Measurements from ENCODE around the gene HSD17B8. TPM values are rescaled to one million over a fixed set of nuclear protein-coding genes. Genes with fewer than 3 reads are reported as not detected.

HSD17B8 gene
- total RNA-seq, 2 experiments from 2014 or later, result 11.6 to 18.8 TPM

DNA sequence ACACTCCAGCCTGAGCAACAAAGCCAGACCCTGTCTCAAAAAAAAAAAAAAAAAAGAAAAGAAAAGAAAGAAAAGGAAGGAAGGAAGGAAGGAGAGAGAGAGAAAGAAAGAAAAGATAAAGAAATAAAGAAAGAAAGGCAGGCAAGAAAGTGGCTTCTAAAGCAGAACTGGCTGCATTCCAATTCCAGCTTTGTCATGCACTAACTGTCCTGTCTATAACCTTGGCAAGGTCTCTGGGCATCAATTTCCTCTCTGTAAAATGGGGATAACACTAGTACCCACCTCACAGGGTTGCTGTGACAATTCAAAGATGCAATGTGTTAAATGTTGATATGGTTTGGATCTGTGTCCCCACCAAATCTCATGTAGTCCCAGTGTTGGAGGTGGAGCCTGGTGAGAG, 31.9 kb downstream of the HSD17B8 start:
- Histone ChIP-seq H3K27ac (ENCODE audit: low read depth, low read length, poor library complexity, severe bottlenecking) (no peak overlapping the region), H3K9me3 (ENCODE audit: low read length) (no peaks in the 10 kb centered on the region), H4K20me1 (ENCODE audit: insufficient read depth, low read length) (no peaks in the 10 kb centered on the region), H3K4me3 (ENCODE audit: low read depth, low read length, poor library complexity, severe bottlenecking) (no peak overlapping the region), H3K4me2 (ENCODE audit: low read length) (no peak overlapping the region), H2AFZ (ENCODE audit: low read length) (no peak overlapping the region), H3K9me2 (ENCODE audit: insufficient read depth, low read length) (no peaks in the 10 kb centered on the region), H3K36me3 (ENCODE audit: insufficient read depth, low read length) (no peaks in the 10 kb centered on the region), H3K4me1 (ENCODE audit: insufficient read depth, low read length, poor library complexity, severe bottlenecking) (no peaks in the 10 kb centered on the region), H3K79me2 (ENCODE audit: insufficient read depth, low read depth, low read length) (no peaks in the 10 kb centered on the region)
- intact Hi-C loops (cut with micrococcal nuclease; ENCODE audit: unreplicated experiment), result no loop called here
- no TSS peak for BruUV-seq (replicated peaks)
- ChIA-PET CTCF (ENCODE audit: unreplicated experiment) (no interaction called here), POLR2A (interaction anchor here (0.6 kb wide), 2 partner anchors 75 to 1497 kb away, joined by 3 to 4 read pairs; no protein-coding TSS in a partner anchor)
- DNase-seq (ENCODE audit: low spot score), result no peak
- TF ChIP-seq, protein P1, sequence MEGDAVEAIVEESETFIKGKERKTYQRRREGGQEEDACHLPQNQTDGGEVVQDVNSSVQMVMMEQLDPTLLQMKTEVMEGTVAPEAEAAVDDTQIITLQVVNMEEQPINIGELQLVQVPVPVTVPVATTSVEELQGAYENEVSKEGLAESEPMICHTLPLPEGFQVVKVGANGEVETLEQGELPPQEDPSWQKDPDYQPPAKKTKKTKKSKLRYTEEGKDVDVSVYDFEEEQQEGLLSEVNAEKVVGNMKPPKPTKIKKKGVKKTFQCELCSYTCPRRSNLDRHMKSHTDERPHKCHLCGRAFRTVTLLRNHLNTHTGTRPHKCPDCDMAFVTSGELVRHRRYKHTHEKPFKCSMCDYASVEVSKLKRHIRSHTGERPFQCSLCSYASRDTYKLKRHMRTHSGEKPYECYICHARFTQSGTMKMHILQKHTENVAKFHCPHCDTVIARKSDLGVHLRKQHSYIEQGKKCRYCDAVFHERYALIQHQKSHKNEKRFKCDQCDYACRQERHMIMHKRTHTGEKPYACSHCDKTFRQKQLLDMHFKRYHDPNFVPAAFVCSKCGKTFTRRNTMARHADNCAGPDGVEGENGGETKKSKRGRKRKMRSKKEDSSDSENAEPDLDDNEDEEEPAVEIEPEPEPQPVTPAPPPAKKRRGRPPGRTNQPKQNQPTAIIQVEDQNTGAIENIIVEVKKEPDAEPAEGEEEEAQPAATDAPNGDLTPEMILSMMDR (conservative IDR thresholded peaks at IDR 0.05; ENCODE audit: low read length), result no peak
- no peak for TF ChIP-seq EZH2phosphoT487 (IDR thresholded peaks at IDR 0.05; ENCODE audit: borderline replicate concordance, low read depth, low read length)

GRCh38 chr6:33236852-33237251, 32.4 kb downstream of the HSD17B8 start:
- ChIA-PET CTCF (ENCODE audit: unreplicated experiment) (no interaction called here), POLR2A (no interaction called here)

DNA sequence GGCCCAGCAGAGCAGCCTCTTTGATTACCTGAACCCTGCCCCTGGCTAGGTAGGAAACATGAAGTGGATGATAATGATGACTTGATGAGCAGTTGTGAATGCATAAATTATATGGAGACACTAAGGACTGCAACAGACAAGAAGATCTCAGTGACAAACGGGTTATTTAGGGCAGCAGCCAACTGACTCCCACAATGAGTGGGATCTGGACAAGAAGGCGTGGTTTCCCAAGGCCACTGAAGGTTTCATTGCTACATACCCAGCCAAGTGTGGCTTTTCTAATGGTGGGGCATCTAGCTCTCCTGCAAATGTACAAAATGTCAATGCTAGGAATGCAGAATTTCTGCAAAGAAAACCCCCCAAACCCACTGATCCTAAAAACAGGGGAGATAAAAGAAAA, 33.3 kb downstream of the HSD17B8 start:
- Histone ChIP-seq H4K20me1 (ENCODE audit: insufficient read depth, low read length) (no peaks in the 10 kb centered on the region), H3K4me1 (ENCODE audit: insufficient read depth, low read length, poor library complexity, severe bottlenecking) (no peaks in the 10 kb centered on the region), H3K27ac (ENCODE audit: low read depth, low read length, poor library complexity, severe bottlenecking) (no peak overlapping the region), H3K79me2 (ENCODE audit: insufficient read depth, low read depth, low read length) (no peaks in the 10 kb centered on the region), H3K9me3 (ENCODE audit: low read length) (no peaks in the 10 kb centered on the region), H2AFZ (ENCODE audit: low read length) (no peak overlapping the region), H3K4me2 (ENCODE audit: low read length) (no peak overlapping the region), H3K4me3 (ENCODE audit: low read depth, low read length, poor library complexity, severe bottlenecking) (no peak overlapping the region), H3K9me2 (ENCODE audit: insufficient read depth, low read length) (no peaks in the 10 kb centered on the region), H3K36me3 (ENCODE audit: insufficient read depth, low read length) (no peaks in the 10 kb centered on the region)
- ChIA-PET CTCF (ENCODE audit: unreplicated experiment) (no interaction called here), POLR2A (interaction anchor here (1.1 kb wide), 1 partner anchor 18 kb away, joined by 3 read pairs; no protein-coding TSS in a partner anchor)
- no peak for TF ChIP-seq EZH2phosphoT487 (IDR thresholded peaks at IDR 0.05; ENCODE audit: borderline replicate concordance, low read depth, low read length)
- intact Hi-C loops (cut with micrococcal nuclease; ENCODE audit: unreplicated experiment), result no loop called here
- DNase-seq (ENCODE audit: low spot score), result no peak
- BruUV-seq (replicated peaks), result no TSS peak

More at GRCh38 chr6:33236852-33237251, 32.4 kb downstream of the HSD17B8 start:
- TF ChIP-seq, protein P1 (conservative IDR thresholded peaks at IDR 0.05; ENCODE audit: low read length), result no peak
- TF ChIP-seq EZH2phosphoT487 (IDR thresholded peaks at IDR 0.05; ENCODE audit: borderline replicate concordance, low read depth, low read length), result no peak
- BruUV-seq (replicated peaks), result no TSS peak
- Histone ChIP-seq H3K9me2 (ENCODE audit: insufficient read depth, low read length) (no peaks in the 10 kb centered on the region), H3K79me2 (ENCODE audit: insufficient read depth, low read depth, low read length) (no peaks in the 10 kb centered on the region), H3K36me3 (ENCODE audit: insufficient read depth, low read length) (no peaks in the 10 kb centered on the region), H3K4me2 (ENCODE audit: low read length) (no peak overlapping the region), H4K20me1 (ENCODE audit: insufficient read depth, low read length) (no peaks in the 10 kb centered on the region), H2AFZ (ENCODE audit: low read length) (no peak overlapping the region), H3K9me3 (ENCODE audit: low read length) (no peaks in the 10 kb centered on the region), H3K4me3 (ENCODE audit: low read depth, low read length, poor library complexity, severe bottlenecking) (no peak overlapping the region), H3K27ac (ENCODE audit: low read depth, low read length, poor library complexity, severe bottlenecking) (no peak overlapping the region), H3K4me1 (ENCODE audit: insufficient read depth, low read length, poor library complexity, severe bottlenecking) (no peaks in the 10 kb centered on the region)
- intact Hi-C loops (cut with micrococcal nuclease; ENCODE audit: unreplicated experiment), result no loop called here
- DNase-seq (ENCODE audit: low spot score), result no peak

All from OCI-LY7 (cell line).